A549 treated with GW870086 at 1 μM for 4 hours (cell line): ENCODE measurements around the gene MFRP. TPM values are rescaled to one million over a fixed set of nuclear protein-coding genes. Genes with fewer than 3 reads are reported as not detected.

Source experiments
- total RNA-seq: library from RNA; stranded (reverse); fragments of 200-300 nt; extraction: Qiagen RNA extraction; gene quantifications from 5 replicates; pipeline ENCODE4 v1.2.3, GENCODE V29; 2022; ENCODE audit warnings: low read depth

Gene MFRP
- total RNA-seq: not detected in 5 replicates

GRCh38 chr11:119346605-119347004 is at the start of gene MFRP:
Gene MFRP (minus strand): TSS chr11:119346705. CDS start chr11:119346513, 192 bp downstream.

GRCh38 chr11:119381181-119381988 is 34.9 kb upstream of the MFRP start, which contains the start of gene USP2:
Gene USP2 (minus strand): TSS chr11:119381690. CDS start chr11:119373480, 8,210 bp downstream.

GRCh38 chr11:119340335-119341221 is 5.9 kb downstream of the MFRP start, which contains the start of gene C1QTNF5:
Gene C1QTNF5 (minus strand): TSS chr11:119340883. CDS start chr11:119340397, 486 bp downstream.

GRCh38 chr11:119334174-119334930 is 12.2 kb downstream of the MFRP start, which contains the start of gene RNF26:
Gene RNF26 (plus strand): TSS chr11:119334527. CDS start chr11:119335123, 596 bp downstream.

GRCh38 chr11:119316729-119317591 is 29.5 kb downstream of the MFRP start, which contains the start of gene MCAM:
Gene MCAM (minus strand): TSS chr11:119317130. CDS start chr11:119317101, 29 bp downstream.

Other genes with a start within 250 kb of the MFRP start
- gene DPAGT1, start 244.9 kb downstream of the MFRP start, total RNA-seq: 34.8 to 40.4 TPM (median 38.9 TPM) in 5 replicates
- 3.1 to 5.6 TPM (median 5.4 TPM) in 5 replicates for gene C2CD2L, start 239.4 kb downstream of the MFRP start, total RNA-seq
- gene HINFP, start 225.1 kb downstream of the MFRP start, total RNA-seq: 8.1 to 11.2 TPM (median 10.1 TPM) in 5 replicates
- gene ABCG4, start 197.7 kb downstream of the MFRP start, total RNA-seq: 0.24 to 0.37 TPM (median 0.30 TPM) in 5 replicates
- 9.2 to 11.5 TPM (median 10.2 TPM) in 5 replicates for gene NLRX1, start 178.0 kb downstream of the MFRP start, total RNA-seq
- gene NHERF4, start 161.2 kb downstream of the MFRP start, total RNA-seq: 0.08 to 0.34 TPM (median 0.30 TPM) in 3 of 5 replicates, not detected in the others
- 5.4 to 9.4 TPM (median 8.4 TPM) in 5 replicates for gene CBL, start 140.4 kb downstream of the MFRP start, total RNA-seq
- 9.2 to 12.5 TPM (median 11.6 TPM) in 5 replicates for gene MCAM, start 29.6 kb downstream of the MFRP start, total RNA-seq
- 29.4 to 37.4 TPM (median 34.2 TPM) in 5 replicates for gene RNF26, start 12.2 kb downstream of the MFRP start, total RNA-seq
- gene C1QTNF5, start 5.8 kb downstream of the MFRP start, total RNA-seq: not detected in 5 replicates
- gene USP2, start 35.0 kb upstream of the MFRP start, total RNA-seq: 0.48 to 0.79 TPM (median 0.68 TPM) in 5 replicates
- gene THY1, start 76.5 kb upstream of the MFRP start, total RNA-seq: 8.9 to 17.2 TPM (median 13.7 TPM) in 5 replicates